ENCODE measurements around the gene GAS5.

Gene GAS5

DNA sequence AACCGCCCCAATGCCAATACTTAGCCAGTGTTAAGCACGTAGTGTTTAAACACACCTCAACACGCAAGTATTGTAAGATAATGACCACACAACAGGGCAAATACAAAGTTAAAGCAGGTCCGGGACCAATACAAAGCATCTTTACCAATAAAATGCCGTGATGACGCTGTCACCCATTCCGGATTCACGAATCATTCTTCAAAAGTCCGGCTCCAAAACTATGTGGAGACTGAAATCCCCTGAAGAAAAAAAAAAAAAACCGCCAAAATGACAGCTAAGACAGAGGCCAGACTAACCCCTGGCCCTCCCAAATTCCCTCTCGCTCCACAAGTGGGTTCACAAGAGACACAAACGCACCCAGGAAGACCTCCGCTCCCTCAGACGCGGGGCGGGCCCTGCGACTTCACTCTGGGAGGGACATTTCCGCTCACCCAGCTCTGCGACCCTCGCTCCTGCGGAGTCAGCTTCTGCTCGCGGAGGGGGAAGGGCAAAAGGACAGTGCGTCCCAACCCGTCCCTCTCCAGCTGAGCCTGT, 43.9 kb downstream of the GAS5 start:
- no peak for DNase-seq

DNA sequence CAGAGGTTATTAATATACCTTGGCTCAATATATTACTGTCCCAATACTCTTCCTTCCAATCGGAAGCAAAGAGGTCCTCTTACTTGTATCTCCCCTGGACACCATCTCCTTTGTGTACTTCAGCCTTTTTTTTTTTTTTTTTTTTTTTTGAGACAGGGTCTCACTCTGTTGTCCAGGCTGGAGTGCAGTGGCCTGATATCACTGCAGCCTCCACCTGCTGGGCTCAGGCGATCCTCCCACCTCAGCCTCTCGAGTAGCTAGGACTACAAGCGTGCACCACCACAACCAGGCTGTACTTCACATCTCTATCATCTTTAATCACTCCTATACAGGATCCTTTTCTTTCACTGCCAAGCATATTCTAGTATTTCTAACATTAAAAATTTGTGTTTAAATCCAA, 46.1 kb downstream of the GAS5 start:
- DNase-seq: no peak

GRCh38 chr1:173818459-173818858, 49.3 kb downstream of the GAS5 start:
- DNase-seq: peak; percentile 35

All from NCI-H226 (cell line).